NCI-H69 (cell line): ENCODE data around the gene SLC38A6.

ENCODE experiments used
- DNase-seq: peaks from one replicate; lab custom pipeline; 2025; lab: John Stamatoyannopoulos, UW

The SLC38A6 gene

DNA sequence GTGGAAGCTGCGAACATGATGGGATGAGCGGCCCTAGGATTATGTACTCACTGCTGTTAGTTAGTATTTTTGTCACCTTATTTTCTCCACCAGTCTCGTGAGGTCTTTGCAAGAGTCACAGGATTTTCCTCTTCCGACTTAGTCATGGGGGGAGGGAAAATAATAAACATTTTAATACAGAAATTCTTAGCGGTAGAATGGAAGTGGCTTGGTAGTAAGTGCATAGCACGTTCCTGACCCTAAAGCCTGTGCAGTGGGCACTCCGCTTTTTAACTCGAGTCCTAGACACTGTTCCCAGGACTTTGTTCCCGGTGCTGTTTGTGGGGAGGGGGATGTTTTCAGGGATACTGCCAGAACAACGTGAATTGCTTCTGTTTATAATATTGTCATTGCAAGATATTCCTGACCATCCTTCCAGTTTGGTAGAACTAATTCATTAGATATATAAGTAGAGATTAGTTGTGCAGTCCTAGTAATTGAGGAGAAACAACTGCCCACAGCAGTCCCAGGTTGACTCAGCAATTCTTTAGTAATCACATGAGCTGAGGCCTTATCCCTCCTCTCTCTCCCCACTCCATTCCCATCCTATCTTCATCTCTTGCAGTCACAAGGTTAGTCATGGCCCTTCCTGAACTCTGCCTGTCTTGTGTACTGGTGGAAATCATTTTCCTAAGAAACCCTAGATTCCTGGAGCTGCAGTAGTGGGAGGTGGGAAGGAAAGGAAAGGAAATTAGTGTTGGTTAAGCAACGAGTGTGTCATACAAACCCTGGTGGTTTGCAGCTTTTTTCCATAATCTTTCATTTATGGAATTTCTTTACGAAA lies 799 bp downstream of the SLC38A6 start:
- peak; percentile 44 for DNase-seq

DNA sequence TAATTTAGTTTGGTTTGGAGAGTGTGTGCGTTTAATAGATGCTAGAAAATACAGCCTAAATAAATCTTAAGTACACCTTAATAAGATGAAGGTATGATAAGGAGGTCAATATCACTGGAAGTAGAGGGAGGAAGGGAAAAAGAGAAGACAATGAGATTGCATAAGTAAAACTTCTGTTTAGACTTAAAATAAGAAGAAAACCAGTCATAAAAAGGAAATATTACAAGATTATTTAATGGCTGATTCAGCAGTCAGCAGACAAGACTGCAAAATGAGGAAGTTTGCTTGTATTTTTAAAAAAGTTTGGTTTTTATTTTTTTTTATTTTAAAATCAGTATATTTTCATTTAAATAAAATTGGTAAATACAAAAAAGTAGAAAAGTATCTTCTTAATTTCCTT lies 3.2 kb downstream of the SLC38A6 start:
- no peak for DNase-seq

DNA sequence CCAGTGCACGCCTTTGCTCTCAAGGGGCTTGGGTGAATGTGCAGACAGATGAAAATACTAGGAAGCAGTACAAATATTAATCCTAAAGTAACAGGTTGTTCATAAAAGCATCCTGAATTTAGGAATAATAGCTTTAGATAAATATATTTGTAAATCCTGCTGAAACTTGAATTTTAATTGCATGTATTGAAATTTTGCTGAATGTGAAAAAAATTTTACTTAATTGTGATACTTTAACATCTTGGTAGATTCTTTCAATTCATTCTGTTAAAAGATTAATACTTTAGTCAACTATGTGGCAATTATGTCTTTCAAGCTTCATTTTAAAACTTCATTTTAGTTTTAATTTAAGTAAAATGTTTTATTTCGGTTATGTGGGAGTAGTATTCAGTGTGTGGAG lies 5.5 kb downstream of the SLC38A6 start:
- DNase-seq, result no peak

DNA sequence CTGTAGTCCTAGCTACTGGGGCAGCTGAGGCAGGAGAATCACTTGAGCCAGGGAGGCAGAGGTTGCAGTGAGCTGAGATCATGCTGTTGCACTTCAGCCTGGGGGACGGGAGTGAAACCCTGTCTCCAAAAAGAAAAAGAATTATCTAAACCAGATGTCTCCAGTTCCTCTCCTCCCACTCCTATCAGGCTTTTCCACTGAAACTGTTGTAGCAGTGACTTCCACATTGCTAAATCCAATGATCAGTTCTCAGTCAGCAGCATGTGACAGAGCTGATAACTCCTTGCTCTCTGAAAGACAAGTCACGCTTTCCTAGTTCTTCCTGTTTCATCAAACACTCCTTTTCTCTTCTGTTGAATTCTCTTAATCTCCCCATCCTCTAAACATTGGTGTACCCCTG lies 8.6 kb downstream of the SLC38A6 start:
- no peak for DNase-seq

DNA sequence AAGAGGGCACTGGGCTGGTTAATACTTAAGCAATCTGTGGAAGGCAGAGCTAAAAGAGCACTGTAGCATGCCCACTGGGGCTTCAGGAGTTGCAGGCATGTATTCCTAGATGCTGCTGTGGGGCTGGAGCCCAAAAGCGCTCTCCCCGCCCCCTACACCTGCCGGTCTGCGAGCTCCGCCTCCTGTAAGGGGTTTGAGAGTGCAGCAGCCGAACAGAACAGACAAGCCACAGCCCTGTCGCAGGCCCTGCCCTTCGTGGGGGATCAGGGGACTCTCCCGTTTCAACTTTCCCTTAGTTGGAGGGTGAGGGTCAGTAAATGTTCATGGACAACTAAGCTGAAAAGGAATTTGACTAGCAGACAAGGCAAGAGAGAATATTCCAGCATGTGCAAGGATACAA lies 17.6 kb downstream of the SLC38A6 start:
- no peak for DNase-seq

DNA sequence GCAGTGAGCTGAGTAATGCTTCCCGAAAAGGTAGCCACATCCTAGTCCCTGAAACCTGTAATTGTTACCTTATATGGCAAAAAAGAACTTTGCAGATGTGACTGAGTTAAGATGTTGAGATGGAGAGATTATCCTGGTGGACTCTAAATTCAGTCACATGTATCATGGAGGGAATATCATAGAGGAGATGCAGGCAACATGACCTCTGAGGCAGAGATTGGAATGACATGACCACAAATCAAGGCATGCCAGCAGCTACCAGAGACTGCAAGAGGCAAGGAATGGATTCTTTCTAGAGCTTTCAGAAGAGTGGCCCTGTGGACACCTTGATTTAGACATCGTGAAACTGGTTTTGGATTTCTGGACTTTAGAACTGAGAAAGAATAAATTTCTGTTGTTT lies 18.5 kb downstream of the SLC38A6 start:
- no peak for DNase-seq

DNA sequence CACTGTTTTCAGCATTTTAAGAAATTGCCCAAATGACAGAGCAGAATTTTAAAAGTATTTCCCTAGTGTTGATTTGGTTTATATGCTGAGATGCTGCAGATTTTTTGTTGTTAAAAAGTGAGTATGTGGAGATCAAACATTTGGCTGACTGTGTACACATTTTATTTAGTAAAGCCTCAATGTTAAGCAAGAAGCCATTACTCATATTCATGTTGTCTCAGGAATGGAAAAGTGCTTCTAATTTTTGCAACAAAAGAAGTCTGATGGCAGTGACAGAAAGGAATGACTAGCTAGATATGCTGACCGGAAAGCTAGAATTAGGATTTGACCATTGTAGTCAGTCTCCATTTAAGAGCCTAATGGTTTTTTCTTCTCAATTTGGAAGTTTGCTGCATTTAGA lies 22.5 kb downstream of the SLC38A6 start:
- DNase-seq, result no peak

DNA sequence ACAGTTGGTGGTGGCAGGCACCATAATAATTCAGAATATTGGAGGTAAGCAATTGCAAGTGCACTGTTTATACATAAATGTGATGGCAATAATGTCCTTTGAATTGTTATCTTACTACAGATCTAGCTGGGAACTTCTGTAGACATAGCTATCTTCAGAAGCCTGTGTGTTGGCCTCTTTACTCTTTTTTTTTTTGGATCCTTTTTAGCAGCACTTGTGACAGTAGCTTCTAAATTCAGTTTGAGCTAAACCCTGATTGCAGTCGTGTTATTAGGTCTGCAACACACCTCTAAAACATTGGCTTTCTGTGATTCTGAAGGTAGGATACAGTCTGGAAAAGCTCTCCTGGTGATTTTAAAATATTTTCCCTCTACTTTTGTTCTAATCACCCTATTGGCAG lies 38.5 kb downstream of the SLC38A6 start:
- no peak for DNase-seq

DNA sequence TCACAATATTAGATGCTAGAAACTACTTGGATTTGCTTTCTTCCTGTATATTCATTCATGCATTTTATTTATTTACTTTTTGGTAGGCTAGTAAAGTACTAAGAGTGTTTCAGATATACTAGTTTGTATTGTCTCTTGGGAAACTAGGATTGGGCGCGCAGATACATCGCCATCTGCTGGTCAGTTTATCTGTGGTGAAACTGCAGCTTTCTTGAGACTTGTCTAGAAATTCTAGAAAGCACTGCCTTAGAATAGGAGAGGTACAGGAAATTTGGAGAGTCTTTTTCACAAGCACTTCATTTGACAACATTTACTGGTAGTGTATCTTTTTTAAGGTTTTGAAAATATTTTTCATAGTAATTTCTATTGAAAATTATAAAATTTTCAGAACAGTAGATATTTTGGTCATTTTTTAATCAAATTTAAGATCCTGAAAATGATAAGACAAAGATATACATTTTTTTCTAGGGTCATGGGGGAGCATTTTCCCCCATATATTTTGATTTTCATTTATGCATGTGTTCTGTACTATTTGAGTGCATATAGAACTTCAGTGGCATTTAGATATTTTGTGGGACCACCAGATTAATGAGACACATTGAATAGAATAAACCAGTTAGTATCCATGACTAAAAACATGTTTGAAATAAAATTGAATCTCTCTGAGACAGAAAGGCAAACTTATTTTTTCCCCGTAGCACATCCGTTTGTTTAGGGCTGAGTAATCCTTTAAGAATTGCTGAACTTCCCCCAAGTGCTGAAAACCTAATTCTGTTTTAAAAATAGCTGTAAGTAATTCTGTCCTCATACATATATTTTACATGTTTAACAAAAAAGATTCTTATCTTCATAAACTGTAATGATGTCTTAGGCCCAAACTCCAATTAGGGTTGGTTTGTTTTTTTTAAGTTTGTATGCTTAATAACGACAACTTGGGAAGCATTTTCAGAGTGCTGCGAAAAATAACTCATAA lies 44.5 kb downstream of the SLC38A6 start:
- peak; percentile 83 for DNase-seq

DNA sequence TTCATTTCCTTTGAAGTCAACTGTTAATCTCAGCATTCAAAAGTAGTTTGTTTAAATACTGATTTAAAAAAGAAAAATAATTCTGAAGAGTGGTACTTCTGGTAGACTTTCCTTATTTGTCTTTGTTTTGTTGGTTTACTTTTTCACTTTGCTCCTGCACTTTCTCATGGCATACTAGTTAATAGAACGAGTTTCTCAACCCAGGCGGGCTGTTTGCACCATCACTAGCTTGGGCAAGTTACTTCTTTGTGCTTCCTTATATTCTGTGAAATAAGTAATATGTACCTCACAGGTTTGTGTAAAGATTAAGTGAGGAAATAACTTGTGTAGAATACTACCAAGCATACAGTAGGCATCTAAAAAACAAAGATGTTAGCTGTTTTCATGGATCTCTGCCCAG lies 45.5 kb downstream of the SLC38A6 start:
- no peak for DNase-seq

DNA sequence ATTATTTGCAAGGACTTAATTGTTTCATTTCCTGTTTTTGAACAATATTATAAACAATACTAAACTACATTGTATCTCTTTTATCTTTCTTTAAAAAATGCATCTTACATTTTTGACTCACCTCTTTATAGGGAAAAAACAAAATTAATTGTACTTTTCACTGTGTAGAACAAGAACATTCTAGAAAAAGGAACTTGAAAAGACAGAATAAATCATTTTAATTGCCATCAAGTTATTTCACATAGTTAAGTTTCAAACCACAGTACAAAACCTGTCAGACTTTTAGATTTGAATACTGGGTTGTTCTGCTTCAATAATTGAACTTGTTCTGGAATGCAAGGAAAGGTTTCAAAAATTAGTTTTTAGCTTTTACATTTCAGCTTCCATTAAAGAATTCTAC lies 50.0 kb downstream of the SLC38A6 start:
- no peak for DNase-seq

DNA sequence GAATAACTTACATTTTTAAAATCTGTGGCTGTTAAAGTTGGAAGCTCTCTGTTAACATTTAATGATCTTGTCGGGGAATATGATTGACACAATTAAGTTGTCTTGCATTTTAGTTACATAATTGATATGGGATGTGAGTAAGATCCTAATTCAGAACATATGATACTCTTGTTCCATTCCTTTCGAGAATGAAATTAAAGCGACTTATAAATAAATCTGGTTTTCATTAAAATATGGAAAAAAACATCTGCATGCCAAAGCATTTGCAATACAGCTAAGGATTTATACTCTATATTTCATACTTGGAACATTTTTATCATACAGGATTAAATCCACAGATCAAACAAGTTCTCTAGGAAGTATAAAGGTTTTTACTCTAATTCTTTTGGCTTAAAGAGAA lies 52.0 kb downstream of the SLC38A6 start:
- no peak for DNase-seq

DNA sequence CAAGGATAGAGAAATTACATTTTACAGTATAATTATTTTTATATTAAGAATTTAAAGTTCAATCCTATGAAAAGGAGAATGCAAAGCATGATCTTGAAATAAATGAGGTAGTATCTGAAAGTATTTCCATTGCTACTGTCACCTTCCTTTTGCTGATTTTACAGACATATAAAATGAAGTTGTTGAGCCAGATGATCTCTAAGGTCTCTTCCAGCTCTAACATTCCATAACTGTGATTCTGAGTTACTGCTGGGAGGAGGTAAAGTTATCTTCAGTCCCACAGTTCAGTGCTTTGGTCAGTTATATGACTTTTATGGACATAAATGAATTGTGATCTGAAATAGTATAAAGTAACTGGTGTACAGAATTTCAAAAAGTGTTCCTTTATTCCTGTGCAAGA lies 52.8 kb downstream of the SLC38A6 start:
- no peak for DNase-seq

DNA sequence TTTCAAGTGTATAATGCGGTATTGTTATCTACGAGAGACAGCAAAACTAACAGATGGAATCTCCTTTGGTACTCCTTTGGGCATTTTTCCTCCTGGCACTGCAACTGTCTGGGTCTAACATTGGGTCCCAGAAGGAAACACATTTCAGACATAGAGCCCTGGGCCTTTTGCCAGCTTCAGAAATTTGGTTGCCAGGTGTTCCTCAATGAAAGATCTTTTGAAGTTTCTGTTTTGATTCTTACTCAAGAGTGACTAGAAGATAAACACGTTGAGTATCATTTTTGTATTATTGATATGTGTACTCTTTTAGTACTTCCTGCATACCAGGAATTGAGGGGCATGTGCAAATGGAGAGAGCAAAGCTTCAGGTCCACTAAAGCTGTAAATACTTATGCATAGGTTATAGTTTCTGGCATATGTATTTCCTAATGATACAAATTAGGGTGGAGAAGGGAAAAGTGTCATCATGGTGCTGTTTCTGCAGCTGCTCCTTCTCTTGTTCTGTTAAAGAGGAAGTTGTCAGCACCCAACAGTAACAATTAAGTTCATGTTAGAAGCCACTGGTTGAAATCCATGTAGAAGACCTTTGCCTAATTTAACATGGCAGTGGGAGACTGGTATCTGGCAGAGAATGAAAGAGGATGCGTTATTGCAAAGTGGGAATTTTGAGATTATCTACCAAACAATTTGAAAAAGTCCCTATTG lies 53.5 kb downstream of the SLC38A6 start:
- DNase-seq, result peak; percentile 89

DNA sequence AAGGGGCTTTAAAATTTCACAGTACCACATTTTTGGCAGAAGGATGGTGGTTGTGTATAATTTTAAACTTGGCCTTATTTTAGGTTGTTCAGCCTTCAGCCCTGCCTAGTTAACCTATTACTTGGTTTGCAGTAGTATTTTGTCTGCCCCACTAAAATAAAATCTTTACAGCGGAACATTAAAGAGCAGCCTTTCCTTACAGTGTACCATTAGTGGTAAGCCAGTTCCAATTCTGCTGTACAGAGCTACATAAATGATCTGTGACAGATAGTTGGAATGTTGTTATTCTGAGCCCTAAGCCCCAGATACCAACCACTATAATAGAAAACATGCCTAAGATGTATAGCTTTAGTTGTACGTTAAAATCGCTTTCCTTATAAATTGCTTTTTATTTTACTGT lies 56.2 kb downstream of the SLC38A6 start:
- no peak for DNase-seq

DNA sequence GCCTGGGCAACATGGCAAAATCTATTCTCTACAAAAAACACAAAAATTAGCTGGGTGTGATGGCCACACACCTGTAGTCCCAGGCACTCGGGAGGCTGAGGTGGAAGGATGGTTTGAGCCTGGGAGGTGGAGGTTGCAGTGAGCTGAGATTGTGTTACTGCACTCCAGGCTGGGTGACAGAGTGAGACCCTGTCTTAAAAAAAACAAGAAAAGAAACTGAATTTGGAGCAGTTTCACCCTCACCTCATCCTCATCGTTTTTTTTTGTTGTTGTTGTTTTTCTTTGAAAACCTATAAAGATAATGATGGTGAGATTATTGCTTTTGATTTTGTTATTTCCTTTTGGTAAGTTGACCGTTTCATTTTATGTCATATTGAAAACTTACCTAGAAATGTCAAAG lies 60.7 kb downstream of the SLC38A6 start:
- DNase-seq, result no peak

DNA sequence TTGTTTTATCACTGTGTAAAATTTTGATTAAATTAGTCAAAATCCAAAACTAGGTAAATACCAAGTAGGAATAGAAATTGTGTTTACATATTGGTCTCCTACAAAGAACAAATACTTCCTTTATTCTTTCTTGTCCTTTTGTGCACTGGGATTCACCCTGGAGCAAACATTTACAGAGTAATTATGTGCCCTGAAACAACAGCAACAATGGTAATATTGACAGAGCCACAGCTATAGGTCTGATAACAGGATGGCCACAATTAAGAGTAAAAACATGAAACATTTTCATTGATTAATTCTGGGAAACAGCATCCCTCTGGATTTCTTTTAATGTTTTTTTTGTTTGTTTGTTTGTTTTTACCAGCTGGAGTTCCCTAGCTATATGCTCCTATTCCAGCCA lies 61.2 kb downstream of the SLC38A6 start:
- DNase-seq, result peak; percentile 90

DNA sequence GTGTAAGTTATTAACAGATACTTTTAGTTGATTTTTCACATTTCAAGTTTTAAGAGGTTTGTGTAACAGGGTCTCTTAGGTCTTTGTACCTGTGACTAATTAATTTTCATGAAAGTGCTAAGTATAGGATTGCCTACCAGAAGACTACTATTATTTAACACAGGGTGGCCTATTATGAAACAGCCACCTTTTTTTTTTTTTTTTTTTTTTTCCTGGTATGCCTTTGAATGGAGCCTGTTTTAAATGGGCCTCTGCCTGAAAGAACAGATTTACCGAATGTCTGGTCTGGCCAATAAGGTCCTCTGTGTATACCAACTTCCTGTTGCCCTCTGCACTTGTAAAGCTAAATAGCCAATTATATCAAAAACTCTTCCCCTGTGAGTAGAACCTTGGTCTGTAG lies 62.5 kb downstream of the SLC38A6 start:
- peak; percentile 50 for DNase-seq

DNA sequence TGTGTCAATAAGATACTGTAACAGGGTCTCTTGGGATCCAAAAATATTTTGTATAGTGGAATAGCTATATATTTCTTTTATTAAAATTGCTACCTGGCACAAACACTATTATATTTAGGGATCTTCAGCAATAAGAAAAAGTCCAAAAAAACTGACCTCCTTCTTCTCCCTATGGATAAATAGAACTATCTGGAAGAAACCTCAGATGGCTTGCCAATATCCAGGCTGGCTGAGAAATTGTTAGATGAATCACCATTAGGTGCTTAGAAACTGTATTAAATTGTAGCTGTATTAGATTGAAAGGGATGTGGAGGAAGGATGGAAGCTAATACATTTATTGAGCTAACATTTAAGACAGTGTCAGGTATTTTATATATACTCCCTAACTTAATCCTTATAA lies 66.0 kb downstream of the SLC38A6 start:
- DNase-seq, result no peak

DNA sequence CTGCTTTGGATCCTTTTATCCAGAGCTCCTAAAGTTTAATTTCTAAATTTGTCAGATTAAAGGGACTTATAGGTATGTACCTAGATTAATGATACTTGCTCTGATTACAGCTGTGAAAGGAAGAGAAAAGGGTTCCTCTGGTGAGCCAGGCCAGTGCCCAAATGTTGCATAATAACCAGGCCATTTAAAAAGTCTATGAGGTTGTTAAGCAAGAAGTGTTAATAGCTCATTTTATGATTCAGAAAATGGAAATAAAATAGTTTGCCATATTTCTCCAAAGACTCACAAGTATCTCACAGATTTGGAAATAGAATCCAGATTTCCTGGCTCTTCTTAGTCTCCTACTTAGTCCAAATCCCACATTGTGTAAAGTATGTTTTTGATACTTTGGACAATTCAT lies 67.6 kb downstream of the SLC38A6 start:
- no peak for DNase-seq

DNA sequence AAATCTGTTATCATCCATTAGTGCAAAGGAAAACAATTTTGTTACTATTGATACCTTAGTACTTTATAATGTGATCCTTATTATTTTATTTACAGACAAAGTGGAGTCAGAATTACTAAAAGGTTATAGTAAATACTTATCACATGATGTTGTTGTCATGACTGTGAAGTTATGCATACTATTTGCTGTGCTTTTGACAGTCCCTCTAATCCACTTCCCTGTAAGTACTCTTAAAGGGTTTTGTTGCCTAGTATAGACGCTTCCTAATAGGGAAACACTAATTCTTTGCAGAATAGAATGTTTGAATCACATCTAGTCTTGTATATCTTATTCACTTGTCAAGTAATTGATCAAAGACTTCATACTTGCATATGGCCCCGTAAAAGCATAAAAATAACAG lies 69.4 kb downstream of the SLC38A6 start:
- DNase-seq, result no peak

DNA sequence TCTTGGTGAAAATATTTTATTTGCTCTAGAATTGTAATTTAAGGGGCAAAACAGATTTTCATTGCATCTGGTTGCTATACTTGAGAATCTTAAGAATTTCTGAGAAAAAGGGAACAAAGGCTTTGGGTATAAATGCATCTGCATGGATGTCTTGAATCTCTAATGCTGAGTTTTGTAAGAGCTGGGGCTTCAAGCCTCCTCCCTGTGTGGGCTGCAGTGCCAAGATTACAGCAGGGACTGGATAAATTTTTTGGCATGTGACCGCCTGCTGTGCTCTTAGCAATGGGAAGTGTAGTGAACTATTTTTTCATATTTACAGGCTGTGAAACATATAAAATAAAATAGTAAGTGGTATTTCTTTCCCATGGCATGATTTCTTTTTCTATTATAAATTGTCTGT lies 70.0 kb downstream of the SLC38A6 start:
- peak; percentile 13 for DNase-seq

DNA sequence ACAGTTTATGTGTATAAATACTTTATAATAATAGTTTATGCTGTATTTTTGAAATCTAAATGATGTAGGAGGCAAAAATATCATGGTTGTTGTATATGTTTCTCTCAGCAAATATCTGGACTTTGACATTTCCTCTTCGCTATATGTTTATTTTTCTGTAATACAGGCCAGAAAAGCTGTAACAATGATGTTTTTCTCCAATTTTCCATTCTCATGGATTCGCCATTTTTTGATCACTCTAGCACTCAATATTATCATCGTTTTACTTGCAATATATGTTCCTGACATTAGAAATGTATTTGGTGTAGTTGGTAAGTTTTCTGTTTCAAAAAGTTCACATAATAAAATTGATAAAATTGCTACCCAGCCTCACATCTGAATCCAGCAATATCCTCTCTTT lies 70.6 kb downstream of the SLC38A6 start:
- DNase-seq, result no peak
